Measurements from ENCODE around the gene F2R.

The F2R gene

GRCh38 chr5:76690704-76691466 lies 25.0 kb upstream of the F2R start:
- DNase-seq (ENCODE audit: low spot score) = no peak

- no peak for DNase-seq (ENCODE audit: low spot score)
These were observed 24.3 kb upstream of the F2R start for GRCh38 chr5:76691467-76692273.

- no peak for DNase-seq (ENCODE audit: low spot score)
These were observed 23.7 kb upstream of the F2R start for GRCh38 chr5:76692274-76692540.

GRCh38 chr5:76692651-76693050 lies 23.3 kb upstream of the F2R start:
- DNase-seq (ENCODE audit: low spot score) = no peak

- no peak for DNase-seq (ENCODE audit: low spot score)
These were observed 22.8 kb upstream of the F2R start for GRCh38 chr5:76693141-76693540.

- no peak for DNase-seq (ENCODE audit: low spot score)
These were observed 21.6 kb upstream of the F2R start for GRCh38 chr5:76694317-76694716.

GRCh38 chr5:76695346-76695745 lies 20.6 kb upstream of the F2R start:
- no peak for DNase-seq (ENCODE audit: low spot score)

- no peak for DNase-seq (ENCODE audit: low spot score)
These were observed 19.7 kb upstream of the F2R start for GRCh38 chr5:76696251-76696650.

- DNase-seq (ENCODE audit: low spot score) = no peak
These were observed 18.3 kb upstream of the F2R start for GRCh38 chr5:76697670-76698069.

- DNase-seq (ENCODE audit: low spot score) = no peak
These were observed 15.4 kb upstream of the F2R start for GRCh38 chr5:76700571-76700970.

- DNase-seq (ENCODE audit: low spot score) = no peak
These were observed 14.6 kb upstream of the F2R start for GRCh38 chr5:76701298-76701697.

GRCh38 chr5:76703707-76704106 lies 12.2 kb upstream of the F2R start:
- DNase-seq (ENCODE audit: low spot score) = no peak

- no peak for DNase-seq (ENCODE audit: low spot score)
These were observed 11.7 kb upstream of the F2R start for GRCh38 chr5:76704131-76704663.

- DNase-seq (ENCODE audit: low spot score) = no peak
These were observed 10.4 kb upstream of the F2R start for GRCh38 chr5:76705574-76705973.

GRCh38 chr5:76709762-76710161 lies 6.2 kb upstream of the F2R start:
- no peak for DNase-seq (ENCODE audit: low spot score)

GRCh38 chr5:76710991-76711390 lies 4.9 kb upstream of the F2R start:
- DNase-seq (ENCODE audit: low spot score) = no peak

GRCh38 chr5:76714751-76715485 lies 1.0 kb upstream of the F2R start:
- no peak for DNase-seq (ENCODE audit: low spot score)

GRCh38 chr5:76715486-76715735 lies 515 bp upstream of the F2R start:
- no peak for DNase-seq (ENCODE audit: low spot score)

- DNase-seq (ENCODE audit: low spot score) = no peak
These were observed 681 bp downstream of the F2R start for GRCh38 chr5:76716456-76717157.

- DNase-seq (ENCODE audit: low spot score) = no peak
These were observed 1.5 kb downstream of the F2R start for GRCh38 chr5:76717222-76718083.

GRCh38 chr5:76718381-76718832 lies 2.5 kb downstream of the F2R start:
- DNase-seq (ENCODE audit: low spot score) = no peak
